Subcutaneous preadipocyte (primary cell): ENCODE measurements around the gene NKX1-2. TPM values are rescaled to one million over a fixed set of nuclear protein-coding genes. Genes with fewer than 3 reads are reported as not detected.

Source experiments
- total RNA-seq: library from RNA; depleted of rRNA; stranded (reverse); fragments of >200 nt; gene quantifications from 2 replicates; pipeline ENCODE4 v1.2.3, GENCODE V29; 2012

The NKX1-2 gene
- total RNA-seq = not detected in 2 replicates

DNA sequence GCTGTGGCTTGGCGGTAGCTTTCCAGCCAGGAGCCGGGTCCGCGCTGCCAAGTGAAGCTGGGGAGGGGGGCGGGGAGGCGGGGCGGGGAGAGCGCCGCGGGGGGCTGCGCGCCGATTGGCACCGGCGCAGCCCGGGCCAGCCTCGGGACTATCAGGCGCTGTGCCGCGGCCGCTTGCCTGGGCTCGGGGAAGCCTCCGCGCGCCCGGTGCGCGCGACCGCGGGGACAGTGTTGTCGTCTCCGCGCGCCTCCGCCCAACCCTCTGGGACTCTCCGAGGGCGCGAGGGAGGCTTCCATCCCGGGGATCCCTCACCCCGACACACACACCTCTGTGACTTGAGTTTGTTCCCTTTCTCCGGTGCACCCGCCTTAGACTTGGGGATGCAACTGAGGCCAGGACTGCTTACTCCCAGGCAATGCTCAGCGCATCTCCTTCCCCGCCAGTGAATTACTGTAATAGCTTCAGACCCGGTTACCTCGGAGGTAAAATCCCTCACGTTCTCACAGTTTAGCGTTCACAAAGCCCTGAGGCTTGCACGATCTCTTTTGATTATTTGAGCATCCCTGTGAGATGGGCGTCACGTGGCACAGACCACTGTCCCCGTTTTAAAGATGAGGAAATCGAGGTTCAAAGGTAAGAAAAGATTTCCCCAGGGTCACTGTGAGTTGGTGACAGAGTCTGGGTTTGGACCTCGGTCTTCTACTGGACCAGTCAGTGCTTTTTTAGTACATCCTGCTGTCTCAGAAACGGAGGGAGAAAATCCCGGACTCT, at the start of gene NKX1-2:
TSS of gene NKX1-2 (minus strand) at position 24 of the 771 bp plus-strand sequence. CDS start 92 bp downstream, outside the sequence.

DNA sequence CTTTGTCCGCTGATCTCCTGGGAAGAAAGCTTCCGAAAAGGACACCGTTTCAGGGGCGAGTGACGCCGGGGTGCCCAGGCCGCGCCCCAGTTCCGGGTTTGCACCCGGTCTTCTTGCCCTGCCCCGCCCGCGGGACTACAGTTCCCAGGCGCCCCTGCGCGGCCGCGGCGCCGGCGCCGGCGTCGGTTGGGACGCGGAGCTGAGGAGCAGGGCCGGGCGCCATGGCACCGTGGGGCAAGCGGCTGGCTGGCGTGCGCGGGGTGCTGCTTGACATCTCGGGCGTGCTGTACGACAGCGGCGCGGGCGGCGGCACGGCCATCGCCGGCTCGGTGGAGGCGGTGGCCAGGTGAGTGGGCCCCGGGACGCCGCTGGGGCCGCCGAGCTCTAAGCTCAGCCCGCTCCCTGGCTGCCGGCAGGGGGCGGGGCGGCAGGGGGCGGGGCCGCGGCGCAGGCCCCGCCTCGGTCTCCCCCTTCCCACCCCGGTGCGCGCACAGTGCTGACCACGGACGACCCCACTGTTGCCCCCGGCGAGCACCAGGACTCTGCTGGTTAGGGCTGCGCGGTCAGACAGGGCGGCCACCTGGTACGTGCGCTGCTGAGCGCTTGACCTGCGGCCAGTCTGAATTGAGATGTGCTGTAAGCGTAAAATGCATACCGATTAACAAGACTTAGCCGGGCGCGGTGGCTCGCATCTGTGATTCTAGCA, 12.0 kb upstream of the NKX1-2 start, which contains the start of gene LHPP:
TSS of gene LHPP (plus strand) at position 182 of the 706 bp plus-strand sequence. CDS start at position 222, 40 bp downstream.

DNA sequence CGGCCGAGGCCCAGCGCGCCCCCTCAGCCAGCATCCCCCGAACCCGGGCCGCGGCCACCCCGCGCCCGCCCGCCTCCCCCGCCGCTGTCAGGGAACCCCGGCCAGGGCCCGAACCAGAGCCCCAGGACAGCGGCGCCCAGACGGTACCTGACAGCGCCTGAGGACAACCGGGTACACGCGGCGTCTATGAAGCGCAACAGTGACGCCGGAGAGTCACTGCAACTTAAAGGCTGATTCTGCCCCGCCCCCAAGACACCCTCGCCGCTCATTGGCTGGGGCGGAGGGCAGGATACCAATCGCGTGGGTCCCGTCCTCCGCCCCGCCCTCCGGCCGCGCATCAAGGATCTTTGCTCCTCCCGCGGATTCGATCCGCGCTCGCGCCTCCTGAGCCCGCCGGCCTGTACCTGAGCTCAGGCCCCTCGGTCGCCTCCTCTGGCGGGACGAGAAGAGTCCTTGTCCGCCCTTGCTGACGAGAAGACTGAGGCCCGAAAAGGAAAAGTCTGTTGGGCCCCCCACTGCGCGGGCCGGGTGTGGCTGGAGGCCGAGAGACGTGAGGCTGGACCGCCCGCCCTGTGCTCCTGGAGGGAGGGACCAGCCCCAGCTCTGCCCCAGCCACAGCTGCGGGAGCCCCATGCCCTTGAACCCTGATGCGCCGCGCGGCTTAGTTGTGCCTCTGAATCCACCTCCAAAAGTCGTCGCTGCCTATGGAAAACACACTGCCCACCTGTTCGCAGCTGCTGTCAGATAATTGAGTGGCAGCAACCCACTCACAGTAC, 30.9 kb downstream of the NKX1-2 start, which contains the start of gene OAT:
TSS of gene OAT (minus strand) at position 198 of the 776 bp plus-strand sequence. CDS start 6,752 bp downstream, outside the sequence.

Other genes starting within 250 kb of the NKX1-2 start
- 151 and 163 TPM in 2 replicates for gene OAT, start 31.1 kb downstream of the NKX1-2 start, total RNA-seq
- 8.0 and 8.8 TPM in 2 replicates for gene LHPP, start 11.8 kb upstream of the NKX1-2 start, total RNA-seq